COR-L47 (cell line): ENCODE measurements around the gene RPGR.

Experiments used
- DNase-seq: peaks from one replicate; lab custom pipeline; 2025; lab: John Stamatoyannopoulos, UW

Gene RPGR

GRCh38 chrX:38327775-38328081 lies 419 bp upstream of the RPGR start:
- no peak for DNase-seq

DNA sequence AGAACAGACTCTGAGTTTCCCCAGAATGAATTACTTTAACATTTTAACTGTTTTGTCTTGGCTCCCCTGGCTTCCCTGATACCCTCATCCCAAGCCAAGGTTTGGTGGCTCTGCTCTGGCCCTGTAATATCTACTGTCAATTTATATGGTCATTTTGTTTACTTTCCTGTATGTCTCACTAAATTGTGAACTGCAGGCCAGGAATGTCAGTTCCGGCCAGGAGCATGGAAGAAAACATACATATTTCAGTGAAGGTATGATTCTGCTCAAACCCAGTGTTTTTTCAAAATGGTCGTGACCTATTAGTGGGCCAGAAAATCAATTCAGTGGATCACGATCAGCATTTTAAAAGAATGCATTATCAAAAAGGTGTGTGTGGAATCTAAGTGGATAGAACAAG lies 1.2 kb downstream of the RPGR start:
- DNase-seq, result no peak

DNA sequence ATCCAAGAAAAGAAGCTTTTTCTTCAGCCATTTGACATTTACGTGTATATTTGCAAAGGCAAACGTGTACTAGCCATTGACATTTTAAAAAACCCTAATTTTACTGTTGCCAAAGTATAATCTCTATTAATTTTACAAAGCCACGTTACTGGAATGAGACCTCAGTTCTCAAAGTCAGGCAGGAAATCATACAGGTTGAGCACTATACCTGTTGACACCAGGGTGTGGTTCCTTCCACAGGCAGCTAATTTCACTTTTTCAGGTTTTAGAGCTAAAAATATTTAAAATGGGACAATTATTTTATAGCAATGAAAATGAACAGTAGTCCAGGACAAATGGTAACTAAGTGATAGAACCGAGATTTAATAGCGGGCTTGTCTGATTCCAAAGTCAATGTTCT lies 6.5 kb downstream of the RPGR start:
- no peak for DNase-seq

GRCh38 chrX:38318606-38319005 lies 8.7 kb downstream of the RPGR start:
- no peak for DNase-seq

DNA sequence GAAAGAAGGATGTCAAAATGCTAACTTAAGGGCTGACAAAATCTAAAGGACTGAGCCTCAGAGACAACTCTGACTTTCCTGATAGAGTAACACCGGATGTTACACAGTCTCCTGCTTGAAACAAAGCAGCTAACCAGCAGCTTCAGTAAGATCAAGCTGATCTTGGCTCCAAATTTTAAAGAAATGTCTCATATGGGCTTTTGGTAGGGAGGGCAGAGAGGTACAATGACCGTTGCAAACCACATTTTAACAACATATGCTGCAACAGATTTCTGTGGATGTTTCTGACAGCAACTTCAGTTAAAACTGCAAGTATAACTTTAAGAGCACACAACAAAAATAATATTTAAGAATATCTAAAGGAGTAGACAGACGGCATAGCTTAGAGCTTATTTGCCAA lies 9.1 kb downstream of the RPGR start:
- DNase-seq, result no peak

- DNase-seq, result no peak
These were observed 12.1 kb downstream of the RPGR start for GRCh38 chrX:38315186-38315585.

DNA sequence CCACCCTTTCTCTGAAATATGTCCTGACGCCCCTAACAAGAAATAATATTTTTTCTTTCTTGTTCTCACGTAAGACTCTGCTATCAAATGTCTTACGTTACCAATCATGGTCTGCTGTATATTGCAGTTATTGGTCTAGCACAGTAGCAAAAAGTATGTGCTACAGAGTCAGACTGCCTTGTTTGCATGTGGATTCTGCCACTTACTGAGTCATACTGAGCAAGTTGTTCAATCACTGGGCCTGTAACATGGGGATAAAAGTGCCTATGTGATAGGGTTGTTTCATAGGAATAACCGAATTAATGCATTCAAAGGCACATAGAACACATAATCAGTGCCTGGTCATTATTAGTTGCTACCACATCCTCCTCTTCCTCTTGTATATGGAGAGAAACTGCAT lies 14.1 kb downstream of the RPGR start:
- no peak for DNase-seq

DNA sequence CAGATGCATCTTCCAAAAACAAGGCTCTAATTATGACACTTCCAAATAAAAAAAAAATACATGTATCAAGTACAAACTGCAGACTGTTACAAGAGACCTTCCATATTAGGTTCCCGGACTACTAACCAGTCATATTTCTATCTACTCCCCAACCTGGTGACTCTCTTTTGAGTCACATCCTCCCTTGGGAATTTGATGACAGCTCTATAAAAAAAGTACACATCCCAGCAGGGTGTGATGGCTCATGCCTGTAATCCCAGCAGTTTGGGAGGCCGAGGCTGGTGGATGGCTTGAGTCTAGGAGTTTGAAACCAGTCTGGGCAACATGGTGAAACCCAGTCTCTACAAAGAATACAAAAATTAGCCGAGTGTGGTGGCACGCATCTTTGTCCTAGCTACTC lies 14.9 kb downstream of the RPGR start:
- no peak for DNase-seq

DNA sequence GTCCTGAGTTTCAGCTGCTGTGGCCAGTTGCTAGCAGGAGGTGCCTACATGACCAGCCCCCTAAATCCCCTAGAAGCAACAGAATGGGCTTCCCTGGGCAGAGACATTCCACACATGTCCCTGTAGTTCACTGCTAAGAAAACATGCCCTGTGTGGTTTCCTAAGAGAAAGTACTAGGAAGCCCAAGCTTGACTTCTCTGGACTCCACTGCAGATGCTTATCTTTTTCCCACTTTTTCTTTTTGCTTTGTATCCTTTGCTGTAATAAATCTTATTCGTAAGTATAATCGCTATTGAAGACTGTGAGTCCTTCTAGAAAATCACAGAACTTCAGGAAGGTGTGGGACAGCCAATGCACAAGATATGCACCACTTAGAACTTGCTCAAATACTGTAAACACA lies 15.6 kb downstream of the RPGR start:
- no peak for DNase-seq

DNA sequence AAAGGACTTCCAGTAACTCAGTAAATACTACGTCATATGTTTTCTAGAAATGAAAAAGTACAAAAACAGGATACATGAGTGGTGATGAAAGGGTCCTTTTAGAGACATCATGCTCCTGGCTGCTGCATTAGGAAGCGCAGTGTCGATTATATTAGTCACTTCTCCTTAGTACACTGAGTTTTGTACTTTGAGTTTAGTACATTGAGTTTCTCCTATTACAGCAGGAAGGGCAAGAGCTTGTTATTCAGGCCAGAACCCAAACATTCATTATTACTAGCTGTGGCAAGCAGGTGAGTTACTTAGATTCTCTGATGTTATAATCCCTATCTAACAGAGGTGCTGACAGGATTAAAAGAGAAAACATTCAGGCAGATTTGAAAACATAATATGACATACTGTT lies 21.3 kb downstream of the RPGR start:
- no peak for DNase-seq

DNA sequence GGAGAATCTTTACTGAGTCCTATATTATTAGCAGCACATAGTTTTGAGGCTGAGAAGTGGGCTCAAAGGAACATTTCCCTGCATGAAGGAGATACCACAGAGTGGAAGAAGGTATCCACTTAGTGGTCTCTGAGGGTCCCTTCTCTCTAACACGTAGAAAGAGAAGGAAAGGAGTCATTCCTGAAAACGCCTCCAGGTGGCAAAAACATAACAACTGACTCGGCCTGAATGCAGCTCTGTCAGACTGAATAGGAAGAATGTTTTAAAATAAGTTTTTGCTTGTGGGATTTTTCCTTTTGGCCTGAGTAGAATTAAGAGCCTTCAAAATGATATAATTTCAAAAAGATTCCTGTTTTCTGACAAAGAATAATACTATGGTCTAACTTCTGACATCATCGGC lies 23.3 kb downstream of the RPGR start:
- DNase-seq, result no peak

DNA sequence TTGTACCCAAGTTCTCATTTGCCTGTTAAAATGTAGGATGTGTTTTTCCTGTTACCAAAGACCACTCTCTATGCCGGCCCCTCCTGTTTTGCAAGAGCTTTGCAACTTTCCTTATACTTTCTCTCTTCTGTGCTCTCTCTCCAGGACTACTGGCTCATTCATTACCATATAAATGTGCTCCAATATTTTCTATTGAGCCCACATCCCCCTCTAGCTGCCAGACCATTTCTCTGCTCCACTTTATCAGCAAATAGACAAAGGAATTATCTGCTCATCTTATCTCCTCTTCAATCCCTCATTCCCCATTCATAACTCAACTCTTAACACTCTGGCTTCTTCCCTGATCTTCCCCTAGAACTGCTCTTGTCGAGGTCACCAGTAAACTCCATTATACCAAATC lies 33.6 kb downstream of the RPGR start:
- DNase-seq, result no peak

DNA sequence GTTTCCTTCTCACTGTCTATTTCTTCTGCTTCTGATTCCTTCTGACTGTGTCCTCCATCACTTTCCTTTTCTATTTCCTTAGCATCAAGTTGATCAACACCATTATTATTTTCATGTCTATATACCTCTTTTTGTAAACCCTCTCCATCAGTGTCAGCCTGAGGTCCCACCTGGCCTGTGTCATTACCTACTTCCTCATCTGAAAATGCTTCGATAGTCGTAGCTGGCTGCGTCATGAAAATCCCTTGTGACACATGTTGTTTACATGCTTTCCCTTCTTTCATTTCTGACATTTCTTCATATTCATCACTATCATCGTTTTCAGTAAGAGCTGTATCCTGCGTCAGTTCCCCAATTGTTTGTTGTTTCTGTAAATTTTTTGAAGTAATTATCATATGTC lies 39.6 kb downstream of the RPGR start:
- no peak for DNase-seq

GRCh38 chrX:38285649-38286048 lies 41.7 kb downstream of the RPGR start:
- DNase-seq, result no peak

DNA sequence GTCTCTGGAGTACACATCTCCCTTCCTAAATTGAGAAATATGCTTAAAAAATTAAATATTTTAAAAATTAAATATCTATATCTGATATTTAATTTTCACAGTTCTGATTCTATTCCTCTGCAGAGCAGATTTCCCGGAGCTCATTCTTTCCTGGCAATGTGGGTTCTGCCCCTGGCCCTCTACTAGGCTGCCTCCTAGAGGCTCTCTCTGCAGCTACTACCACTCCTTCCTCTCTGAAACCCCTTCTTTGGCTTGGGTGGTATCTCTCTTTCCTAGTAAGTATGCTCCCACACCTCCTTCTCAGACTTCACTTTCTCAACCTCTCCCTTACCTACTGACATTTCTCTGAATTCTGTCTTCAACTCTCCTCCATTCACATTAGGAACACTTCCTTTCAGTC lies 45.3 kb downstream of the RPGR start:
- DNase-seq, result no peak

- DNase-seq, result no peak
These were observed 48.1 kb downstream of the RPGR start for GRCh38 chrX:38279188-38279587.

DNA sequence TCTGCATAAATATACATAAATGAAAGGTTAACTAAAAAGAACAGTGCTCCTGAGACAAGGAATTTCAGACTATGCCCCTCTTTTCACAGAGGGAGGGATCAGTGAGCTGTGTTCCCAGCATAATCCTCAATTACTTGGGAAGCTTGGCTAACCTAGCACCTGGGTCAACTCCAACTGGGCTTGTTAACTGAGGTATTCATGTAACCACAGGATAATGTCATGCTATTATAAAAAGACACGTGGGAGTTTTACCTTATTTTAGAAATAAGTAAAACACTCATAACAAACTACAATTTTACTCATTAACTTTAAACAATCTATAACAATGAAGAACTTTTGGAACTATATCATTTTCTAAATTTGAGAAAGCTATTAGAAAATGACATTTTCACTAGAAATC lies 48.6 kb downstream of the RPGR start:
- no peak for DNase-seq

- DNase-seq, result no peak
These were observed 49.5 kb downstream of the RPGR start for GRCh38 chrX:38277802-38278201.

DNA sequence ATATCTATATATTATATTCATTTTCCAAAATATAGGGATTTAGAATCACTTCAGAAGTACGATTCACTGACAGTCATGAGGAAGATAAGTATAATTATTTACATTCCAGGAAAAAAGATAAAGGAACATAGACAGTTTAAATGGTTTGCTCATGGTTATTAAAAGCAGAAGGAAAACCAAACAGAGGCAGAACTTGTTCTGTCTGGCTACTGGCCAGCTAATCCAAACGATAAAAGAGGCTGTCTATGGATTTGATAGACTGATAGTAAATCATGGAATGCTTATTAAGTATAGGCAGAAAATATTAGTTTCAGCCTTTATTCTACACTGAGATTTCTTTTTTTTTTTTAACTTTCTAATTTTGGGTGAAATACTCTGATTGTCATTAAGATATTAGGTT lies 50.2 kb downstream of the RPGR start:
- no peak for DNase-seq

- DNase-seq, result no peak
These were observed 51.2 kb downstream of the RPGR start for GRCh38 chrX:38276089-38276488.

DNA sequence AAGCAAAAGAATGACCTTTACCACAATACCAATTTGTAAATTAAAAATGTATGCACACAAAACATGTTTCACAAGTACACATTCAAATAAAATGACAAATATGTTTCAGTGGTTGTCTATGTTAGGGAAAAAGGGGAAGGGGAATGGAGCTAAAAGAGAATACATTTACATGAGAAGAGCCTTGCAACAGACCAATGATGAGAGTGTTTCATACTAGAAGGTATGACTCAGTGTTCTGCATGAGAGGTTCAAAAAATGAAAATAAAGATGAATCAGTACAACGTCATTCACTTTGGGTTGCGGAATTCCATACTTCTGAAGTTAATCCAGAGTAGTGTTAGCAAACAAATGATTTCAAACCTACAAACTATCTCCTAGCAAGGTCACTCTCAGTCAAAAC lies 51.7 kb downstream of the RPGR start:
- DNase-seq, result no peak

GRCh38 chrX:38273453-38273852 lies 53.9 kb downstream of the RPGR start:
- DNase-seq, result no peak

DNA sequence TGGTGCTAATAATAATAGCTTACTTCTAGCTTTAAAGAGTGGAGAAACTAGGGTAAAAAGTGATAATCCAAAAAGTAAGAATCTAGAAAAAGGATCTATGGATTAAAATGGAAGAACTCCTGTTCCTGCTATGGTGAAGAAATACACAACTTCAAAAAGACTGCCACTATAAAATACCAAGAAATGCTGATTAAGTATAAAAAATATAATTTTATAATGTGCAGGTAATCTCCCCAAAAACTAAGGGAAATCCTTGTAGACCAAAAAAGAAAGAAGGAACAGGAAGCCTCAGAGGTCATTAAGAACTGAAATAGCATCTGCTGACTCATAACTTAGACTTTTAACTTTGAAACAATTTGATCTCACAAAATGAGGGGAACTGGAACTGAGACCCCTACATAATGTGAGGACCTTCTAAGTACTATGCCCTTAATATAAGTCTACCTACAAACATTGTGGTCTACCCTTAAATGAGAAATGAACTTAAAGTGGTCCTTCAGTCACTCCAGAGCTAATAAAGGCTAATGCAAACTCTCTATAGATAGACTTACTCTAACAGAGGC lies 56.1 kb downstream of the RPGR start:
- DNase-seq, result no peak

- no peak for DNase-seq
These were observed 59.3 kb downstream of the RPGR start for GRCh38 chrX:38268011-38268410.
